Measurements from ENCODE around the gene MRPL4.

MRPL4 gene

DNA sequence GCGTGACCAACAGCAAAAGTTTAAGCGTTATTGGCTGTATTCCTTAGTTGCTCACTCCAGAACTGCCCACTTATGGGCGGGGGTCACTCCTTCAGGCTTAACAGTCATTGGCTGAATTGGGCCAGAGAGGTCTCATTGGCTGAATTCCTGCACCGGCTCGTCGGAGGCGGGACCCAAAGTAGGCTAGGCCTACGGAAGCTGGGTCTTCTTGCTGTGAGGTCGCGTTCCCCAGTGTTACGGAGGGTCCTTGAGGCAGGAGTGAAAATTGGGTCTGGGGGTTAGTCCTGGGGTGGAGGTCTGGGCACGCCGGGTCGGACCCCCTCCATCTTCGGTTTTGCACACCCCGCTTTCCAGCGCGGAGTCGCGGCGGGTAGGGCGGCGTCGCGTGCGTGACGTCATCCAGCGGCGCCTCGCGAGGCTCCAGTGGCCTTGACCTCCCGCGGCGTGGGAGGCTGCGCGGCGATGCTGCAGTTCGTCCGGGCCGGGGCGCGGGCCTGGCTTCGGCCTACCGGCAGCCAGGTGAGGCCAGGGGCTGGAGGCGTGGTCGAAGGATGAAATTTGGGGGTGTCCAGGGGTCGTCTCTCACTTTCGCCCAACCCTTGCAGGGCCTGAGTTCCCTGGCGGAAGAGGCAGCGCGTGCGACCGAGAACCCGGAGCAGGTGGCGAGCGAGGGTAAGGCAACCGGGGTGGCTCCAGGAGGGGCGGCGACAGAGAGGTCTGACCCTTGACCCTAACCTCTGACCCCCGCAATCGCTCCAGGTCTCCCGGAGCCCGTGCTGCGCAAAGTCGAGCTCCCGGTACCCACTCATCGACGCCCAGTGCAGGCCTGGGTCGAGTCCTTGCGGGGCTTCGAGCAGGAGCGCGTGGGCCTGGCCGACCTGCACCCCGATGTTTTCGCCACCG lies at the start of gene MRPL4:
MRPL4 (plus strand) TSS at position 423 of the 903 bp plus-strand sequence; CDS start at position 463, 40 bp downstream.
- peak; percentile 100 for DNase-seq

DNA sequence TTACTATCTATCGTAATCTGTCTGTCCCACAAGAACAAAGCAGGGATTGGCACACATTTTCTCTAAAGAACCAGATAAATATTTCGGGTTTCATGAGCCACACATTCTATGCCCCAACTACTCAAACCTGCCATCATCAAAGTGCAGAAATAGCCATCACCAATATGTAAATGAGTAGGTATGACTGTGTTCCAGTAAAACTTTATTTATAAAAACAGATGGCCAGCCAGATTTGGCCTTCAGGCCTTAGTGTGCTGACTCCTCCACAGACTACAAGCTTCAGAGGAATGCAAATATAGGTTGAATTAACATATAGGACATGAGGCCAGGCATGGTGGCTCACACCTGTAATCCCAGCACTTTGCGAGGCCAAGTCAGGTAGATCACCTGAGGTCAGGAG lies 48.3 kb upstream of the MRPL4 start:
- DNase-seq, result no peak

DNA sequence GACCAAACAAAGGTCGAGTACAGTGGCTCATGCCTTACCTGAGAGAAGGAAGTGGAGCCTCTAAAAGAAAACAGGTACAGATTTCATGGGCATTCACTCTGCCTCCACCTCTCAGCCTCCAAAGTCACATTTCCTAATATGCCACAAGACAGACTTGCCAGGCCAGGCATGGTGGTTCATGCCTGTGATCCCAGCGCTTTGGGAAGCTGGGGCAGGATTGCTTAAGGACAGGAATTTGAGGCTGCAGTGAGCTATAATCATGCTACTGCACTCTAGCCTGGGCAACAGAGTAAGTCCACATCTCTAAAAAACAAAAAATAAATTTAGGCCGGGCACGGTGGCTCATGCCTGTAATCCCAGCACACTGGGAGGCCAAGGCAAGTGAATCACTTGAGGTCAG lies 46.4 kb upstream of the MRPL4 start:
- no peak for DNase-seq

GRCh38 chr19:10206226-10206885 lies 45.7 kb upstream of the MRPL4 start:
- DNase-seq, result no peak

- DNase-seq, result no peak
These were observed 45.0 kb upstream of the MRPL4 start for GRCh38 chr19:10207026-10207425.

DNA sequence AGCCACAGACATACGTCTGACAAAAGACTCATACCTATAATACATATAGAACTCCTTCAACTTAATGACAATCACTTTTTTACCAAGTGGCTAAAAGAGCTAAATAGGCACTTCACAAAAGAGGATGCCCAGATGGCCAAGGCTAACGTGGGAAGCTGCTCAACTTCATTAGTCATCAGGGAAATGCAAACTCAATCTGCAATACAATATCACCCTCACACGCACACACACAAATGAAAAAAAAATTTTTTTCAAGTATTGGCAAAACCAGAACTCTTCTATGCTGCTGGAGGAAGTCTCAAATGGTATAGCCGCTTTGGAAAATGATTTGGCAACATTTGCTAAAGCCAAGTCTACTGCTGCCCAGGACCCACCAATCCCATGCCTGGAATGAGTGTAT lies 42.7 kb upstream of the MRPL4 start:
- DNase-seq, result no peak

DNA sequence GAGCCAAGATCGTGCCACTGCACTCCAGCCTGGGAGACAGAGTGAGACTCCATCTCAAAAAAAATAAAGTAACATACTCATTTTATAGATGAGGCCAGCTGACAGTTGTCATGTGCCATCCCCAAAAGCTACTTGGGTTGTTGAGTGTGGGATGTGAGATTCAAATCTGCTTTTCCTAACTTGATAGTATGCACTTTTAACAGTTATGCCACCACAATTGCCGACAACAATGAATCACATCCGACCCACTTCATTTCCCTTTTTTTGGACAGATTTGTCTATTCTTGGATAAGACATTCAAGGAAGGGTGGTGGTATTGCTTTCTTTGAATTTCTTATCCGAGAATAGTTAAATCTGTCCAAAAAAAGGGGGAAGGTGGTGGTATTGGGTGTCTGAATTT lies 41.0 kb upstream of the MRPL4 start:
- DNase-seq, result no peak

- no peak for DNase-seq
These were observed 40.3 kb upstream of the MRPL4 start for GRCh38 chr19:10211691-10212090.

- DNase-seq, result no peak
These were observed 37.2 kb upstream of the MRPL4 start for GRCh38 chr19:10214784-10215183.

DNA sequence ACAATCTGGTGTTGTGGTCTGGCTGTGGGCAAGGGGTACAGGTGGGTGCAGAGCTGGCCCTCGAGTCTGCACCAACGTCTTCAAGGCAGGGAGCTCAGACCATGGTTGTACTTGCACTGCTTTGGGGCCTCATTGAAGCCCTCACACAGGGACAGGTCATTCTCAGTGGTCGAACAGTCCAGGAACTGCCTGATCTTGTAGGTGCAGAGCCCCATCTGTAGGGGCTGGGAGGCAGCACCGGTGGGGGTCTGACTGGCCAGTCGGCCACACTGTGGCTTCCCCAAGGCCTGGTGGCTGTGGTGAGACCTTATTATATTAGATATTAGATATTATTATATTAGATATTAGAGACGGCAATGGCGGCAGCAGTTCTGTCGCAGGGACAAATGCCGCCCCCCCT lies 34.9 kb upstream of the MRPL4 start:
- no peak for DNase-seq

DNA sequence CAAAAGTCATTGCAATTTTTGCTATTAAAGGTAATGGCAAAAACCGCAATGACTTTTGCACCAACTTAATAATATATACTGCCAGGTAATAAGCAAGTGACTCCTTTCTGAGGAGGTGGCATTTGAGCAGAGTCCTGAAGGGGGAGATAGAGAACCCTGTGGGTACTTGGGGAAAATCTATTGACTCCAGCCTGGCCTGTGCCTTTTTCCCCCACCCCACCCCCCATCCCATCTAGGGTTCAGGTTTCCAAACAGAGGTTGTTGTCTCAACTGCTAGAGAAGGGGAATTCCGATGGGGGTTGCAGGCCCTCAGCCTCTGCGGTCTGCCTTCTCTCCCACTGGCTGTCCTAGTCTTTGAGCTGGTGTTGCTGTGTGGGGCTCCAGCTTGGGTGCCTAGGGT lies 32.3 kb upstream of the MRPL4 start:
- DNase-seq, result peak; percentile 61

DNA sequence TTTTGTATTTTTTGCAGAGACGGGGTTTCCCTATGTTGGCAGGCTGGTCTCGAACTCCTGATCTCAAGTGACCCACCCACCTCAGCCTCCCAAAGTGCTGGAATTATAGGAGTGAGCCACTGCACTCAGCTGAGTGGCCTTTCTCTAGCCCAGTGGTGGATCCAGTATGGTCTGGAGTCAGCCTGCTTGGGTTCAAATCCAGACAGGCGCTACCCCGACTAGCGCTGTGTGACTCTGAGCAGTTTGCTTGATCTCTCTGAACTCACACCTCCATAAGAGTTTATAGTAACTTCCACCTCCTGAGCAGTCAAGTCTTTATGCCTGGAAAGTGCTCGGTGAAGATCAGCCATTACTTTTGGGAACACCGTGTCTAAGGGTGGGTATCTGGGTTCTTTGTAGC lies 31.3 kb upstream of the MRPL4 start:
- DNase-seq, result no peak

DNA sequence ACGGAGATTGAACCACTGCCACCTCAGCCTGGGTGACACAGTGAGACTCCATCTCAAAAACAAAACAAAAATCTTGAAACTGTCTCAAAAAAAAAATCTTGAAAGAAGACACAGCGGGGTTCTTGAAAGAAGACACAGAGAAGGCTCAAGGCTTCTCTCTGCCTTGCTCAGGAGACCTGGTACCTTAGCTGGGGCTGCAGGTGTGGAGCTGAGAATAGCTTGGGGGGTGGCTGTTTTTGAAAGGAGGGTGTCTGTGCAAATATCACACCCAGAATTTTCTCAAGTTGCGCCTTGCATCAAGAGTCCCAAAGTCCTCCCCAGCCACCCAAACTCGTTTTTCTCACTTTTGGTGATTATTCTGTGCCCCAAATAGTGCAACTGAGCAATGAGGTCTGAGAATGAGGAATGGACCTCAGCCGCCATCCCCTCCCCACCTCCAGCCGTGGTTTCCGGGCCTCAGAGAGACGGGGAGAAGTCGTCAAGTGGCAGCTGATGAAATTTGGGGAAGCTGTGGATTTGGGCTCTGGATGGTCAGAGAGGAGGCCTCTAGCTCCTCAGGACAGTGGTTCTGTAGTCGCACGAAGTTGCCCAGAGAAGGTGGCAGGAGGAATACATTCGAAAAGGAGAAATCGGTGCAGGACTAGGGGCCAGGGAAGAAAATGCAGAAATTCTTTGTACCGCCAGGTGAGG lies 29.7 kb upstream of the MRPL4 start:
- DNase-seq, result no peak

DNA sequence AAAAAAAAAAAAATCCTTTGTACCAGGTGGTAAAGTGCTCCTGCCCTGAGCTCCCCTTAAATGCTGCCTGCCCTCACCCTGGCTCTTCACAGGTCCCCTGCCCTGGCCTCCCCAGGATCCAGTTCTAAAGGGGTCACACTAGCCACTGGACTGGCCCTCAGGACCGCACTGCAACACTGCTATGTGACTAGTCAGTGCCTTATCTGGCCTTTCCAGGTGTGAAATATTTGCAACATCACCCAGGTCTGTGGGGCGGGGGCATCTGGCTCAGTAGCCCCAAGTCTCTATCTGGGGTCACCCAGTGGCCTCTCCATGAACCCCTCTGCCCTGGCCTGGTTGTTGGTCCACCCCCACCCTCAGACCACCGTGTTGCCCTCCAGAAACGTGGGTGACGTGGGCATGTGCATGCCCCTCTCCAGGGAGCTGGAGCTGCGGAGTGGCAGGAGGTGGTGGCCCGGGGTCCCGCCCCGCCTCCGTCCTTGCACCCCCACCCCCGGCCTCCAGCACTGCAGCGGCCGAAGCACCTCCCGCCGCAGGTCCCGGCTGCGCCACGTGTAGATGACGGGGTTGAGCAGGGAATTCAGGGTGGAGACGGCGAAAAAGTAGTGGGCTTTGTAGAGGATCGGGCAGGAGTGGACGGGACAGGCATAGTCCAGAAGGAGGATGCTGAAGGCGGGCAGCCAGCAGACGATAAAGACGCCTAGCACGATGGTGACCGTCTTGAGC lies 28.4 kb upstream of the MRPL4 start:
- DNase-seq, result no peak

GRCh38 chr19:10224337-10224736 lies 27.7 kb upstream of the MRPL4 start:
- DNase-seq, result no peak

- no peak for DNase-seq
These were observed 26.0 kb upstream of the MRPL4 start for GRCh38 chr19:10226021-10226375.

DNA sequence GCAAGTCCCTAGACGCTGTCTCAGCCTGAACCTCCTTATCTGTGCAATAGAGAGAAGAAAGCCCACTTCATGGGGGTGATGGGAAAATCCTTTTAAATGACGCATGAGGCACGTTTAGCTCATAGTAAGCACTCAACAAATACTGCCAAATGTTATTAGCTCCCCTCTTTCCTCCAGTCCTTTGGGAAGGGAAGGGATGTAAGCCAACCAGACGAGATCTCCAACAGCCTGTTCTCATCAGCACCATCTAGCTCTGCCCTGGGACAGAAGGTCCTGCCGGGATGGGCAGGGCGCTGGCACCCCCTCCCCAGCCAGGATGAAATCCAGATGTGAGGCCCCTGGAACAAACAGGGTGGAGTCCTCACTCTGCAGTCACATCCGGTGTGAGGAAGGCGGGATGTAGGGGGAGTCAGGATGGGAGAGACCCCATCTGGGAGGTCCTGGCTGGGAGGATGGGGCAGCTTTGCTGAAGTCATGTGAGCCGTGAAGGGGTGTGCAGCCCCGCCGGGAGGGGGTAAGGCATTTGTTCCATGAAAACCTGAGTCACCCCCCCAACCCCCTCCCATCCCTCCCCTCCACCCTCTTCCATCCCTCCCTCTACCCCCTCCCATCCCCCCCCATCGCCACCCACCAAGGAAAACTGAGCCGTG lies 25.5 kb upstream of the MRPL4 start:
- no peak for DNase-seq

- DNase-seq, result peak; percentile 17
These were observed 24.7 kb upstream of the MRPL4 start for GRCh38 chr19:10227026-10227971.

DNA sequence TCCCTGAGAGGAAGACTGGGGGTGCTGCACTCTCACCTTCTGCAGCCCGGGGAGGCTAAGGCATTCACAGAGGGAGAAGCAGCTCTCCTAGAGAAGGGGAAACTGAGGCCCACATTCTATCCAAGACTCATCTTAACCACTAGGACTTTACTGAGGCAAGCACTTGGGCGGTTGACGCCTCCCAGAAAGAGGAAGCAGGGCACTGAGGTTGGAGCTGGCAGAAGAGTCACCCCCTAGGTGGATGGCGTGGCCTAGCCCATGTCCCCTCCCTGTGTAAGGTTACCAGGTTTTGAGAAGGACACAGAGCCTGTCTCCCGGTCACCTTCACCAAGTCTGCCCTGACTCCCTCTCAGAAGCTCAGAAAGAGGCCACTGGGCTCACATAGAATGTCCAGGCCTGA lies 23.6 kb upstream of the MRPL4 start:
- no peak for DNase-seq

- DNase-seq, result peak; percentile 57
These were observed 23.1 kb upstream of the MRPL4 start for GRCh38 chr19:10228920-10229319.

DNA sequence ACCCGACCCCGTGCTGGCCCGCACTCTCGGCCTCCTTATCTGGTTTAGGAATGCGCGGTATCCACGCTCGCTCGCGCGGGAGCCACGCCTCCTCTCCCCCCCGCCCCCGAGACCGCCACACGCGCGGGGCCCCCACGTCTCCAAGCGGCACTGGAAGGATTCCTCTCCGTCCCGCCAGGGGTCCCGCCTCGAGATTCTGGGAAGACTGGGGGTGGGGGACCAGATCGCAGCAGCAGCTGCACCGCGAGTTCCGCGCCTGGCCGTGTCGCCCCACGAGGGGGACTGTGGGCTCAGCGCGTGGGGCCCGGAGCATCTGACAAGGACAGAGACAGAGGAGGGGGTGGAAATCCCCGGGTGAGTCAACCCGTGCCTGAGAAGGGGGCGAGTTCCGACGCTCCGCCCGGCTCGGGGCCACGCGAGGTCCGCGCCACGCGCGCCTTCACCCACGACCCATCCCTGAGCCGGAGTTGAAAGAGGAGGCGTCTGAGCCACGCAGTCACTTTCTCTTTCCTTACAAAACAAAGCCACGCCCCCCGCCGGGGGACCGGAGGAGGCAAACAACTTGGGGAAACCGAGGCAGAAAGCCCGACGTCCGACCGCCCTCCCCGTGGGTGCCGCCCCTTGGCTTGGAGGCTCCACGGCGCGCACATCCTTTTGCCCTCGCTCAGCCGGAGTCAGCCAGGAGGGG lies 21.7 kb upstream of the MRPL4 start:
- DNase-seq, result no peak

Measured in hematopoietic multipotent progenitor cell treated with erythropoietin and hydrocortisone succinate and interleukin-3 and kit ligand, for 8 days (in vitro differentiated cells).